H1 (cell line): Measurements from ENCODE around the gene SMO. TPM values are rescaled to one million over a fixed set of nuclear protein-coding genes. Genes with fewer than 3 reads are reported as not detected.

Experiments
- CTCF ChIA-PET: fragments of 300-600 bp; sonication (Branson Sonifier 250); formaldehyde crosslinking; loops from one replicate; lab custom pipeline; 2021; ENCODE audit not compliant: partially characterized antibody; lab: Charles Lee
- POLR2A ChIA-PET: fragments of 300-600 bp; sonication (Branson Sonifier 250); formaldehyde crosslinking; loops from one replicate; lab custom pipeline; 2021; ENCODE audit warnings: inconsistent platforms; ENCODE audit not compliant: partially characterized antibody; lab: Charles Lee
- DNase-seq, 2 experiments: peaks; one replicate each; pipeline versions ENCODE4 v3.0.0 to v3.0.0-alpha.2; 2010 to 2022; ENCODE audit warnings: low spot score in 2 of 2, low read depth in 1 of 2, mixed read lengths in 1 of 2
- FAIRE-seq: peaks from 2 replicates; lab custom pipeline; 2011; peaks lifted over from hg19 to GRCh38; lab: Jason Lieb, UNC
- H2AFZ ChIP-seq: 2 replicates; pipeline ENCODE4 v1.8.1; 2012; ENCODE audit warnings: low read length, inconsistent platforms
- H2AK5ac ChIP-seq: 2 replicates; pipeline ENCODE4 v1.6.1; 2013; ENCODE audit warnings: low read depth, low read length
- H2BK120ac ChIP-seq: replicated peaks from 2 replicates; pipeline ENCODE3; 2013; ENCODE audit warnings: low read depth, low read length, inconsistent platforms
- H2BK12ac ChIP-seq: 2 replicates; pipeline ENCODE4 v1.6.1; 2013; ENCODE audit warnings: low read depth, low read length
- H2BK15ac ChIP-seq: 2 replicates; pipeline ENCODE4 v1.6.1; 2013; ENCODE audit warnings: low read length
- H2BK20ac ChIP-seq: 2 replicates; pipeline ENCODE4 v1.6.1; 2013; ENCODE audit warnings: low read length
- H2BK5ac ChIP-seq: 2 replicates; pipeline ENCODE4 v1.6.1; 2013; ENCODE audit warnings: low read depth, low read length
- H3K14ac ChIP-seq: 2 replicates; pipeline ENCODE4 v1.6.1; 2013; ENCODE audit warnings: inconsistent platforms; ENCODE audit not compliant: insufficient read length
- H3K18ac ChIP-seq: 2 replicates; pipeline ENCODE4 v1.6.1; 2013; ENCODE audit warnings: low read length; ENCODE audit errors: extremely low read depth
- H3K23ac ChIP-seq: 2 replicates; pipeline ENCODE4 v1.6.1; 2013; ENCODE audit warnings: inconsistent platforms; ENCODE audit not compliant: insufficient read length
- H3K23me2 ChIP-seq: 2 replicates; pipeline ENCODE4 v1.6.1; 2013; ENCODE audit warnings: low read depth, low read length
- H3K27ac ChIP-seq: 2 replicates; pipeline ENCODE4 v1.6.1; 2011; ENCODE audit warnings: low read depth, low read length, inconsistent platforms
- H3K27me3 ChIP-seq, 4 experiments: replicated peaks in 1 of 4; 1 replicate in 1 of 4; 2 replicates in 3 of 4; pipeline versions ENCODE4 v1.6.1 to v1.8.1; 2011 to 2013; ENCODE audit warnings: low read length in 3 of 4, mild to moderate bottlenecking in 3 of 4, inconsistent platforms in 2 of 4, mixed read lengths in 2 of 4, moderate library complexity in 1 of 4; ENCODE audit not compliant: control insufficient read depth in 3 of 4, insufficient read depth in 3 of 4; ENCODE audit errors: extremely low read depth in 1 of 4
- H3K36me3 ChIP-seq, 4 experiments: 2 replicates each; pipeline versions ENCODE4 v1.6.1 to v1.8.1; 2011 to 2013; ENCODE audit warnings: mild to moderate bottlenecking in 4 of 4, low read length in 3 of 4, moderate library complexity in 2 of 4, control low read depth in 1 of 4, inconsistent platforms in 1 of 4; ENCODE audit not compliant: insufficient read depth in 4 of 4, control insufficient read depth in 2 of 4
- H3K4ac ChIP-seq: replicated peaks from 2 replicates; pipeline ENCODE3; 2013; ENCODE audit warnings: low read length, low read depth, mixed read lengths, inconsistent platforms; ENCODE audit not compliant: insufficient read length
- H3K4me1 ChIP-seq, 4 experiments: replicated peaks in 1 of 4; 1 replicate in 1 of 4; 2 replicates in 3 of 4; pipeline versions ENCODE4 v1.6.1 to v1.8.1; 2011 to 2013; ENCODE audit warnings: low read length in 3 of 4, inconsistent platforms in 2 of 4, mixed read lengths in 1 of 4; ENCODE audit not compliant: insufficient read depth in 4 of 4, control insufficient read depth in 3 of 4
- H3K4me2 ChIP-seq, 2 experiments: 2 replicates each; pipeline versions ENCODE4 v1.6.1 to v1.8.1; 2011 to 2013; ENCODE audit warnings: low read depth in 2 of 2, low read length in 2 of 2, control low read depth in 1 of 2, inconsistent platforms in 1 of 2, mild to moderate bottlenecking in 1 of 2; ENCODE audit not compliant: insufficient read depth in 1 of 2
- H3K4me3 ChIP-seq, 4 experiments: fragments of 200-600, 300-600 bp in 1 of 4; sonication (generic), shearing (Covaris generic), sonication (Bioruptor Twin) in 1 of 4; 2 replicates each; pipeline versions ENCODE4 v1.5.1 to v1.8.1; 2011 to 2016; ENCODE audit warnings: low read length in 4 of 4, low read depth in 3 of 4, control low read depth in 2 of 4, inconsistent platforms in 2 of 4, mild to moderate bottlenecking in 2 of 4, mixed read lengths in 1 of 4, moderate library complexity in 1 of 4; ENCODE audit not compliant: insufficient read depth in 2 of 4; ENCODE audit errors: extremely low read depth in 1 of 4
- H3K56ac ChIP-seq: replicated peaks from 2 replicates; pipeline ENCODE3; 2013; ENCODE audit warnings: low read depth, mild to moderate bottlenecking, mixed read lengths, low read length, inconsistent platforms; ENCODE audit not compliant: insufficient read length
- H3K79me1 ChIP-seq: 2 replicates; pipeline ENCODE4 v1.6.1; 2013; ENCODE audit warnings: low read depth, low read length, control low read depth
- H3K79me2 ChIP-seq, 2 experiments: 2 replicates each; pipeline versions ENCODE4 v1.6.1 to v1.8.1; 2012 to 2013; ENCODE audit warnings: low read length in 2 of 2, mild to moderate bottlenecking in 2 of 2, inconsistent platforms in 1 of 2; ENCODE audit not compliant: insufficient read depth in 2 of 2, control insufficient read depth in 1 of 2
- H3K9ac ChIP-seq, 4 experiments: replicated peaks in 1 of 4; 1 replicate in 1 of 4; 2 replicates in 3 of 4; pipeline versions ENCODE4 v1.6.1 to v1.8.1; 2011 to 2013; ENCODE audit warnings: low read depth in 3 of 4, low read length in 3 of 4, control low read depth in 2 of 4, mild to moderate bottlenecking in 2 of 4, moderate library complexity in 2 of 4, inconsistent platforms in 1 of 4; ENCODE audit errors: extremely low read depth in 1 of 4
- H3K9me3 ChIP-seq, 2 experiments: 2 replicates each; pipeline versions ENCODE4 v1.6.1 to v1.8.1; 2012 to 2013; ENCODE audit warnings: mild to moderate bottlenecking in 2 of 2, moderate library complexity in 2 of 2, control low read depth in 1 of 2, inconsistent platforms in 1 of 2, low read depth in 1 of 2, low read length in 1 of 2, mixed read lengths in 1 of 2; ENCODE audit not compliant: insufficient read depth in 2 of 2
- H4K20me1 ChIP-seq, 2 experiments: replicated peaks in 1 of 2; 2 replicates each; pipeline versions ENCODE3 to v1.8.1; 2011 to 2013; ENCODE audit warnings: inconsistent platforms in 2 of 2, low read length in 2 of 2, mild to moderate bottlenecking in 1 of 2; ENCODE audit not compliant: insufficient read depth in 2 of 2, control insufficient read depth in 1 of 2
- H4K5ac ChIP-seq: 2 replicates; pipeline ENCODE4 v1.6.1; 2013; ENCODE audit warnings: low read length, low read depth, mixed read lengths, inconsistent platforms; ENCODE audit not compliant: insufficient read length
- H4K8ac ChIP-seq: 2 replicates; pipeline ENCODE4 v1.8.0; 2013; ENCODE audit warnings: mild to moderate bottlenecking, moderate library complexity, low read length, inconsistent platforms; ENCODE audit not compliant: insufficient read depth; ENCODE audit errors: extremely low read depth
- H4K91ac ChIP-seq: replicated peaks from 2 replicates; pipeline ENCODE3; 2013; ENCODE audit warnings: low read length, mixed read lengths, inconsistent platforms; ENCODE audit not compliant: insufficient read length
- ATF3 ChIP-seq: IDR thresholded peaks from 2 replicates; pipeline ENCODE4 v1.6.1; 2011; ENCODE audit warnings: low read depth, mild to moderate bottlenecking, low read length; ENCODE audit not compliant: insufficient read depth
- BCL11A ChIP-seq, 2 experiments: IDR thresholded peaks; one replicate each; pipeline ENCODE4 v1.6.1; 2011; ENCODE audit warnings: low read depth in 2 of 2, low read length in 2 of 2, mild to moderate bottlenecking in 2 of 2
- CBX8 ChIP-seq: fragments of 300-800, 300-1000 bp; sonication (generic); IDR thresholded peaks from 2 replicates; pipeline ENCODE4 v1.7.1; 2016; ENCODE audit warnings: low read depth, low read length, borderline replicate concordance
- EP300 ChIP-seq, 2 experiments: IDR thresholded peaks; 1 replicate in 1 of 2; 2 replicates in 1 of 2; pipeline ENCODE4 v1.6.1; 2011 to 2012; ENCODE audit warnings: low read depth in 2 of 2, low read length in 2 of 2, mild to moderate bottlenecking in 2 of 2, borderline replicate concordance in 1 of 2, inconsistent platforms in 1 of 2, moderate library complexity in 1 of 2
- GTF2F1 ChIP-seq: IDR thresholded peaks from 2 replicates; pipeline ENCODE4 v1.6.1; 2012; ENCODE audit warnings: low read depth, low read length, improper control_type of control experiment, borderline replicate concordance
- NANOG ChIP-seq: IDR thresholded peaks from 2 replicates; pipeline ENCODE4 v1.6.1; 2011; ENCODE audit warnings: low read length, low read depth, mild to moderate bottlenecking, inconsistent platforms; ENCODE audit not compliant: insufficient read depth, poor library complexity, severe bottlenecking
- RXRA ChIP-seq: IDR thresholded peaks from 2 replicates; pipeline ENCODE4 v1.6.1; 2011; ENCODE audit warnings: low read depth, mild to moderate bottlenecking, low read length, moderate library complexity; ENCODE audit not compliant: insufficient read depth
- SUZ12 ChIP-seq: fragments of 200-600 bp; sonication (generic); IDR thresholded peaks from 2 replicates; pipeline ENCODE4 v1.6.1; 2012; ENCODE audit warnings: mild to moderate bottlenecking, inconsistent platforms, low read length, moderate library complexity, mixed read lengths
- WGBS, 2 experiments: shearing (Covaris generic) in 1 of 2; methylation state at CpG; one replicate each; pipeline versions ENCODE4 v1.1.6 to v1.1.7; 2013 to 2015; ENCODE audit warnings: low lambda C conversion rate in 2 of 2, mixed read lengths in 2 of 2, inconsistent platforms in 1 of 2, low coverage in 1 of 2, missing lambda C conversion rate in 1 of 2; ENCODE audit not compliant: insufficient replicate concordance in 2 of 2, insufficient coverage in 1 of 2, insufficient read length in 1 of 2; ENCODE audit errors: extremely low coverage in 1 of 2, missing lambda C conversion rate in 1 of 2; 5-methylcytosine and 5-hydroxymethylcytosine counted together
- polyA plus RNA-seq, 7 experiments: library from polyadenylated mRNA; depleted of rRNA in 3 of 7; stranded (reverse) in 5 of 7; unstranded in 2 of 7; fragments of >200 nt in 5 of 7; fragments of 200-250 nt in 2 of 7; gene quantifications; 1 replicate in 5 of 7; 2 replicates in 1 of 7; 4 replicates in 1 of 7; pipeline versions ENCODE4 v1.2.1 to v1.2.3, GENCODE V29; 2011 to 2013; ENCODE audit warnings: missing spikeins in 2 of 7, mixed read lengths in 2 of 7
- total RNA-seq: library from RNA; stranded (reverse); fragmentation: NEBNext Ultra II Directional; extraction: Animal tissue kit (Norgen Biotek cat#: 25700); gene quantifications from 2 replicates; pipeline ENCODE4 v1.2.1, GENCODE V29; 2021

Gene SMO
- total and polyA plus RNA-seq, 2 of the 8 experiments (the other 6 are each of a cell fraction or from before 2014, with no cell fraction given), result 64.5 to 67.6 TPM

DNA sequence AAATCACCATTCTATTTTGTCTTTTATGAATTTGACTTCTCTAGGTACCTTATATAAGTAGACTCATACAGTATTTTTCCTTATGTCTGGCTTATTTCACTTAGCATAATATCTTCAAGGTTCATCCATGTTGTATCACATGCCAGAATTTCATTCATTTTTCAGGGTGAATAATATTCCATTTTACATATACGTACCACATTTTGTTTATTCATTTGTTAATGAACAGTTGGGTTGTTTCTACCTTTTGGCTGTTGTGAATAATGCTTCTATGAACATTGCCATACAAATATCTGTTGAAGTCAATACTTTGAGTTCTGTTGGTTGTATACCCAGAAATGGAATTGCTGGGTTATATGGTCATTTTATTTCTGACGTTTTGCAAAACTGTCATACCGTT is 57.1 kb downstream of the SMO start:
- Histone ChIP-seq H3K14ac (no peak overlapping the region), H3K79me1 (peaks cover 2% of the 10 kb centered on the region; the same call in 1 of the 2 replicates), H3K27me3 (no peaks in the 10 kb centered on the region), H3K9me3 (no peaks in the 10 kb centered on the region; a peak in 1 of 4 replicates), H4K5ac (no peak overlapping the region), H4K8ac (no peak overlapping the region), H2AFZ (no peak overlapping the region), H3K4ac (no peak overlapping the region), H2BK20ac (no peak overlapping the region), H4K20me1 (no peaks in the 10 kb centered on the region), H2BK12ac (no peak overlapping the region), H3K36me3 (no peaks in the 10 kb centered on the region; a peak in 1 of 8 replicates), H2AK5ac (no peak overlapping the region), H3K79me2 (peaks cover 0 to 42% of the 10 kb centered on the region in 2 experiments; a peak in 2 of 4 replicates), H3K4me1 (peaks cover 0 to 7% (median 2%) of the 10 kb centered on the region in 4 experiments; a peak in 2 of 7 replicates), H3K23ac (no peak overlapping the region), H2BK5ac (no peak overlapping the region), H2BK15ac (no peak overlapping the region), H3K23me2 (no peaks in the 10 kb centered on the region), H3K27ac (no peak overlapping the region), H3K4me3 (no peak overlapping the region), H3K18ac (no peak overlapping the region), H3K9ac (no peak overlapping the region), H3K4me2 (no peak overlapping the region), H4K91ac (no peak overlapping the region), H2BK120ac (no peak overlapping the region), H3K56ac (peak overlapping the region; percentile 46)
- no peak for TF ChIP-seq BCL11A (IDR thresholded peaks at IDR 0.05; ENCODE audit: low read depth in 2 of 2, low read length in 2 of 2)
- TF ChIP-seq GTF2F1, result no peak
- TF ChIP-seq EP300 (IDR thresholded peaks at IDR 0.05; ENCODE audit: borderline replicate concordance in 1 of 2, low read depth in 2 of 2, low read length in 2 of 2), result no peak
- TF ChIP-seq CBX8, result no peak
- TF ChIP-seq ATF3, result no peak
- TF ChIP-seq NANOG, result no peak
- TF ChIP-seq RXRA, result no peak
- no peak for TF ChIP-seq SUZ12
- WGBS, 2 experiments, result 89% methylated on average over 3 of the region's 3 CpGs; no CpG with 5 or more reads in 1 of the 2 experiments
- ChIA-PET POLR2A (no interaction called here), CTCF (no interaction called here)
- FAIRE-seq (no peak), DNase-seq (no peak)
